Prostate gland (tissue), 2 donors: ENCODE measurements around the gene RFWD3.

ENCODE experiments used
- POLR2A ChIP-seq: fragments of 450-650 bp; IDR thresholded peaks from one replicate; pipeline ENCODE4 v1.6.1; 2016; ENCODE audit warnings: antibody characterized with exemption, mild to moderate bottlenecking
- TF ChIP-seq, protein P1 (sequence below), 4 experiments: fragments of 200-600 bp in 2 of 4; fragments of 450-650 bp in 2 of 4; sonication (generic) in 2 of 4; IDR thresholded peaks; 1 replicate in 3 of 4; 2 replicates in 1 of 4; pipeline ENCODE4 v1.5.1; 2016 to 2019; ENCODE audit warnings: antibody characterized with exemption in 4 of 4, mild to moderate bottlenecking in 2 of 4, moderate library complexity in 2 of 4

DNA sequence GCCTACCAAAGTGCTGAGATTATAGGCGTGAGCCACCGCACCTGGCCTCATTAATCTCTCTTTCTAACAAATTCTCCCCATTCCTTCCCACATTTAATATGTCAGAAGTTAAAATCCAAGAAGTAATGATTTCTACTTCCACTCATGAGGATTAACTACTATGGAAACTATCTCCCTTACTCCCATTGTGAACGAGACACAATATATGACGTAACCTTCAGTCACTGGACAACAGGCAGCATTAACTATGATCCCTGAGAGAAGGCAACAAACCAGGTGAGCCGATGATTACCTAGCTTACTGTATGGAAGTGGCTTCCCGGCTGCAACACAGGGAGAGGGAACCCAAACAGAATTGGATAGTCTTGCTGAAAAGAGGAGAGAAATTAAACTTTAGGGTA is 79.7 kb downstream of the RFWD3 start:
- TF ChIP-seq, protein P1, sequence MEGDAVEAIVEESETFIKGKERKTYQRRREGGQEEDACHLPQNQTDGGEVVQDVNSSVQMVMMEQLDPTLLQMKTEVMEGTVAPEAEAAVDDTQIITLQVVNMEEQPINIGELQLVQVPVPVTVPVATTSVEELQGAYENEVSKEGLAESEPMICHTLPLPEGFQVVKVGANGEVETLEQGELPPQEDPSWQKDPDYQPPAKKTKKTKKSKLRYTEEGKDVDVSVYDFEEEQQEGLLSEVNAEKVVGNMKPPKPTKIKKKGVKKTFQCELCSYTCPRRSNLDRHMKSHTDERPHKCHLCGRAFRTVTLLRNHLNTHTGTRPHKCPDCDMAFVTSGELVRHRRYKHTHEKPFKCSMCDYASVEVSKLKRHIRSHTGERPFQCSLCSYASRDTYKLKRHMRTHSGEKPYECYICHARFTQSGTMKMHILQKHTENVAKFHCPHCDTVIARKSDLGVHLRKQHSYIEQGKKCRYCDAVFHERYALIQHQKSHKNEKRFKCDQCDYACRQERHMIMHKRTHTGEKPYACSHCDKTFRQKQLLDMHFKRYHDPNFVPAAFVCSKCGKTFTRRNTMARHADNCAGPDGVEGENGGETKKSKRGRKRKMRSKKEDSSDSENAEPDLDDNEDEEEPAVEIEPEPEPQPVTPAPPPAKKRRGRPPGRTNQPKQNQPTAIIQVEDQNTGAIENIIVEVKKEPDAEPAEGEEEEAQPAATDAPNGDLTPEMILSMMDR (IDR thresholded peaks at IDR 0.05) = no peak
- no peak for TF ChIP-seq POLR2A
